H1 (cell line): Measurements from ENCODE around the gene TBC1D26. TPM values are rescaled to one million over a fixed set of nuclear protein-coding genes. Genes with fewer than 3 reads are reported as not detected.
"Not testable (repeated sequence)": the region's sequence is repeated elsewhere in the genome, so short reads cannot be mapped to it uniquely, and the experiment has no call there.

Source experiments
- CTCF ChIA-PET: fragments of 300-600 bp; sonication (Branson Sonifier 250); formaldehyde crosslinking; loops from one replicate; lab custom pipeline; 2021; ENCODE audit not compliant: partially characterized antibody; lab: Charles Lee
- POLR2A ChIA-PET: fragments of 300-600 bp; sonication (Branson Sonifier 250); formaldehyde crosslinking; loops from one replicate; lab custom pipeline; 2021; ENCODE audit warnings: inconsistent platforms; ENCODE audit not compliant: partially characterized antibody; lab: Charles Lee
- DNase-seq, 2 experiments: peaks; one replicate each; pipeline versions ENCODE4 v3.0.0 to v3.0.0-alpha.2; 2010 to 2022; ENCODE audit warnings: low spot score in 2 of 2, low read depth in 1 of 2, mixed read lengths in 1 of 2
- FAIRE-seq: peaks from 2 replicates; lab custom pipeline; 2011; peaks lifted over from hg19 to GRCh38; lab: Jason Lieb, UNC
- H2AFZ ChIP-seq: 2 replicates; pipeline ENCODE4 v1.8.1; 2012; ENCODE audit warnings: low read length, inconsistent platforms
- H2AK5ac ChIP-seq: 2 replicates; pipeline ENCODE4 v1.6.1; 2013; ENCODE audit warnings: low read depth, low read length
- H2BK120ac ChIP-seq: replicated peaks from 2 replicates; pipeline ENCODE3; 2013; ENCODE audit warnings: low read depth, low read length, inconsistent platforms
- H2BK12ac ChIP-seq: 2 replicates; pipeline ENCODE4 v1.6.1; 2013; ENCODE audit warnings: low read depth, low read length
- H2BK15ac ChIP-seq: 2 replicates; pipeline ENCODE4 v1.6.1; 2013; ENCODE audit warnings: low read length
- H2BK20ac ChIP-seq: 2 replicates; pipeline ENCODE4 v1.6.1; 2013; ENCODE audit warnings: low read length
- H2BK5ac ChIP-seq: 2 replicates; pipeline ENCODE4 v1.6.1; 2013; ENCODE audit warnings: low read depth, low read length
- H3K14ac ChIP-seq: 2 replicates; pipeline ENCODE4 v1.6.1; 2013; ENCODE audit warnings: inconsistent platforms; ENCODE audit not compliant: insufficient read length
- H3K18ac ChIP-seq: 2 replicates; pipeline ENCODE4 v1.6.1; 2013; ENCODE audit warnings: low read length; ENCODE audit errors: extremely low read depth
- H3K23ac ChIP-seq: 2 replicates; pipeline ENCODE4 v1.6.1; 2013; ENCODE audit warnings: inconsistent platforms; ENCODE audit not compliant: insufficient read length
- H3K23me2 ChIP-seq: 2 replicates; pipeline ENCODE4 v1.6.1; 2013; ENCODE audit warnings: low read depth, low read length
- H3K27ac ChIP-seq: 2 replicates; pipeline ENCODE4 v1.6.1; 2011; ENCODE audit warnings: low read depth, low read length, inconsistent platforms
- H3K27me3 ChIP-seq, 4 experiments: replicated peaks in 1 of 4; 1 replicate in 1 of 4; 2 replicates in 3 of 4; pipeline versions ENCODE4 v1.6.1 to v1.8.1; 2011 to 2013; ENCODE audit warnings: low read length in 3 of 4, mild to moderate bottlenecking in 3 of 4, inconsistent platforms in 2 of 4, mixed read lengths in 2 of 4, moderate library complexity in 1 of 4; ENCODE audit not compliant: control insufficient read depth in 3 of 4, insufficient read depth in 3 of 4; ENCODE audit errors: extremely low read depth in 1 of 4
- H3K36me3 ChIP-seq, 4 experiments: 2 replicates each; pipeline versions ENCODE4 v1.6.1 to v1.8.1; 2011 to 2013; ENCODE audit warnings: mild to moderate bottlenecking in 4 of 4, low read length in 3 of 4, moderate library complexity in 2 of 4, control low read depth in 1 of 4, inconsistent platforms in 1 of 4; ENCODE audit not compliant: insufficient read depth in 4 of 4, control insufficient read depth in 2 of 4
- H3K4ac ChIP-seq: replicated peaks from 2 replicates; pipeline ENCODE3; 2013; ENCODE audit warnings: low read length, low read depth, mixed read lengths, inconsistent platforms; ENCODE audit not compliant: insufficient read length
- H3K4me1 ChIP-seq, 4 experiments: replicated peaks in 1 of 4; 1 replicate in 1 of 4; 2 replicates in 3 of 4; pipeline versions ENCODE4 v1.6.1 to v1.8.1; 2011 to 2013; ENCODE audit warnings: low read length in 3 of 4, inconsistent platforms in 2 of 4, mixed read lengths in 1 of 4; ENCODE audit not compliant: insufficient read depth in 4 of 4, control insufficient read depth in 3 of 4
- H3K4me2 ChIP-seq, 2 experiments: 2 replicates each; pipeline versions ENCODE4 v1.6.1 to v1.8.1; 2011 to 2013; ENCODE audit warnings: low read depth in 2 of 2, low read length in 2 of 2, control low read depth in 1 of 2, inconsistent platforms in 1 of 2, mild to moderate bottlenecking in 1 of 2; ENCODE audit not compliant: insufficient read depth in 1 of 2
- H3K4me3 ChIP-seq, 4 experiments: fragments of 200-600, 300-600 bp in 1 of 4; sonication (generic), shearing (Covaris generic), sonication (Bioruptor Twin) in 1 of 4; 2 replicates each; pipeline versions ENCODE4 v1.5.1 to v1.8.1; 2011 to 2016; ENCODE audit warnings: low read length in 4 of 4, low read depth in 3 of 4, control low read depth in 2 of 4, inconsistent platforms in 2 of 4, mild to moderate bottlenecking in 2 of 4, mixed read lengths in 1 of 4, moderate library complexity in 1 of 4; ENCODE audit not compliant: insufficient read depth in 2 of 4; ENCODE audit errors: extremely low read depth in 1 of 4
- H3K56ac ChIP-seq: replicated peaks from 2 replicates; pipeline ENCODE3; 2013; ENCODE audit warnings: low read depth, mild to moderate bottlenecking, mixed read lengths, low read length, inconsistent platforms; ENCODE audit not compliant: insufficient read length
- H3K79me1 ChIP-seq: 2 replicates; pipeline ENCODE4 v1.6.1; 2013; ENCODE audit warnings: low read depth, low read length, control low read depth
- H3K79me2 ChIP-seq, 2 experiments: 2 replicates each; pipeline versions ENCODE4 v1.6.1 to v1.8.1; 2012 to 2013; ENCODE audit warnings: low read length in 2 of 2, mild to moderate bottlenecking in 2 of 2, inconsistent platforms in 1 of 2; ENCODE audit not compliant: insufficient read depth in 2 of 2, control insufficient read depth in 1 of 2
- H3K9ac ChIP-seq, 4 experiments: replicated peaks in 1 of 4; 1 replicate in 1 of 4; 2 replicates in 3 of 4; pipeline versions ENCODE4 v1.6.1 to v1.8.1; 2011 to 2013; ENCODE audit warnings: low read depth in 3 of 4, low read length in 3 of 4, control low read depth in 2 of 4, mild to moderate bottlenecking in 2 of 4, moderate library complexity in 2 of 4, inconsistent platforms in 1 of 4; ENCODE audit errors: extremely low read depth in 1 of 4
- H3K9me3 ChIP-seq, 2 experiments: 2 replicates each; pipeline versions ENCODE4 v1.6.1 to v1.8.1; 2012 to 2013; ENCODE audit warnings: mild to moderate bottlenecking in 2 of 2, moderate library complexity in 2 of 2, control low read depth in 1 of 2, inconsistent platforms in 1 of 2, low read depth in 1 of 2, low read length in 1 of 2, mixed read lengths in 1 of 2; ENCODE audit not compliant: insufficient read depth in 2 of 2
- H4K20me1 ChIP-seq, 2 experiments: replicated peaks in 1 of 2; 2 replicates each; pipeline versions ENCODE3 to v1.8.1; 2011 to 2013; ENCODE audit warnings: inconsistent platforms in 2 of 2, low read length in 2 of 2, mild to moderate bottlenecking in 1 of 2; ENCODE audit not compliant: insufficient read depth in 2 of 2, control insufficient read depth in 1 of 2
- H4K5ac ChIP-seq: 2 replicates; pipeline ENCODE4 v1.6.1; 2013; ENCODE audit warnings: low read length, low read depth, mixed read lengths, inconsistent platforms; ENCODE audit not compliant: insufficient read length
- H4K8ac ChIP-seq: 2 replicates; pipeline ENCODE4 v1.8.0; 2013; ENCODE audit warnings: mild to moderate bottlenecking, moderate library complexity, low read length, inconsistent platforms; ENCODE audit not compliant: insufficient read depth; ENCODE audit errors: extremely low read depth
- H4K91ac ChIP-seq: replicated peaks from 2 replicates; pipeline ENCODE3; 2013; ENCODE audit warnings: low read length, mixed read lengths, inconsistent platforms; ENCODE audit not compliant: insufficient read length
- WGBS, 2 experiments: shearing (Covaris generic) in 1 of 2; methylation state at CpG; one replicate each; pipeline versions ENCODE4 v1.1.6 to v1.1.7; 2013 to 2015; ENCODE audit warnings: low lambda C conversion rate in 2 of 2, mixed read lengths in 2 of 2, inconsistent platforms in 1 of 2, low coverage in 1 of 2, missing lambda C conversion rate in 1 of 2; ENCODE audit not compliant: insufficient replicate concordance in 2 of 2, insufficient coverage in 1 of 2, insufficient read length in 1 of 2; ENCODE audit errors: extremely low coverage in 1 of 2, missing lambda C conversion rate in 1 of 2; 5-methylcytosine and 5-hydroxymethylcytosine counted together
- polyA plus RNA-seq, 7 experiments: library from polyadenylated mRNA; depleted of rRNA in 3 of 7; stranded (reverse) in 5 of 7; unstranded in 2 of 7; fragments of >200 nt in 5 of 7; fragments of 200-250 nt in 2 of 7; gene quantifications; 1 replicate in 5 of 7; 2 replicates in 1 of 7; 4 replicates in 1 of 7; pipeline versions ENCODE4 v1.2.1 to v1.2.3, GENCODE V29; 2011 to 2013; ENCODE audit warnings: missing spikeins in 2 of 7, mixed read lengths in 2 of 7
- total RNA-seq: library from RNA; stranded (reverse); fragmentation: NEBNext Ultra II Directional; extraction: Animal tissue kit (Norgen Biotek cat#: 25700); gene quantifications from 2 replicates; pipeline ENCODE4 v1.2.1, GENCODE V29; 2021

Gene TBC1D26
- total and polyA plus RNA-seq, 2 of the 8 experiments (the other 6 are each of a cell fraction or from before 2014, with no cell fraction given): 0.84 to 1.4 TPM

DNA sequence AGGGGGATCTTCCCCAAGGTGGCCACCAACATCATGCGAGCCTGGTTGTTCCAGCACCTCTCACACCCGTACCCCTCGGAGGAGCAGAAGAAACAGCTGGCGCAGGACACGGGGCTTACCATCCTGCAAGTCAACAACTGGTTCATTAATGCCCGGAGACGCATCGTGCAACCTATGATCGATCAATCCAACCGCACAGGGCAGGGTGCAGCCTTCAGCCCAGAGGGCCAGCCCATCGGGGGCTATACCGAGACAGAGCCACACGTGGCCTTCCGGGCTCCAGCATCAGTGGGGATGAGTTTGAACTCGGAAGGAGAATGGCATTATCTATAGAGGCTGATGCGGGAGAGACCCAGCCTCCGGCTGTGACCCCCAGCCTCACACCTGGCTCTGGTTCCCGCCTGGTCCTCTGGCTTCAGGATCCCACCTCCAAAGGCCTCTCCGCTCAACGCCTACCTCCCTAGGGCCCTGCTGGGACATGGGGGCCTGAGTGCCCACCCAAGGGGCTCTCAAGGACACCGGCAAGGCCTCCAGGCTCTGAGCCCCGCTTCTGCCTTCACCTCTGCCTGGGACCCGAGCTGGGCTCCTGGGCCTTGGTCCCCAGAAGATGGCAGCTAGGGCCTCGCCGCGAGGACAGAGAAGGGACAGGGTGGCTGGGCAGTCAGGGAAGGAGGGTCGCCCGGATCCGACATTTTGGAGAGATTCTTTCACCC, 55.4 kb downstream of the TBC1D26 start:
- H3K18ac ChIP-seq, H3K23me2 ChIP-seq, H2AK5ac ChIP-seq, FAIRE-seq, H2AFZ ChIP-seq, H3K14ac ChIP-seq, H3K23ac ChIP-seq, H2BK12ac ChIP-seq, H3K36me3 ChIP-seq, H4K20me1 ChIP-seq, H3K27ac ChIP-seq, H4K5ac ChIP-seq, H2BK15ac ChIP-seq, H3K4me2 ChIP-seq, H3K27me3 ChIP-seq, H3K79me2 ChIP-seq, H2BK120ac ChIP-seq, H2BK20ac ChIP-seq, DNase-seq, H3K9ac ChIP-seq, H3K9me3 ChIP-seq, H3K4ac ChIP-seq, H2BK5ac ChIP-seq, H4K8ac ChIP-seq, CTCF ChIA-PET, POLR2A ChIA-PET, H3K79me1 ChIP-seq, H4K91ac ChIP-seq, H3K4me3 ChIP-seq, H3K56ac ChIP-seq, H3K4me1 ChIP-seq: not testable (repeated sequence)
- WGBS, 2 experiments: 92% methylated on average over 26 of the region's 29 CpGs; no CpG with 5 or more reads in 1 of the 2 experiments

DNA sequence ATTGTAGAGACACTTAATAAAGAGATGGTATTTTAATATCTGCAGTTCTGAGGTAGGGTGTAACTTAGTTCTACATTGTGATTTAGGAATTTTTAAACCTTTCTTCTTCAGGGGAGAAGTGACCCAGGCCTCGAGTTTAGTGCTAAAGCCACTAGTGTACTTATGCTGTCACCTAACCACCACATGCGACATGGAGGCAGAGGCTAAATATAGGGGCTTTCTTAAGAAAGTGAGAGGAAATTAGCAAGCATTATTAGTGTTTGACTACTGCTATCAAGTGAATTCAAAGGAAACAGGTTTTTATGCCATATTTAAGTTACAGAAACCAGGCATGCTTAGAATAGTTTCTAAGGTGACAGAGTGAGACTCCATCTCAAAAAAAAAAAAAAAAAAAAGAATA, 56.3 kb downstream of the TBC1D26 start:
- H3K56ac ChIP-seq, H3K36me3 ChIP-seq, H4K8ac ChIP-seq, H2AK5ac ChIP-seq, H4K91ac ChIP-seq, H3K27me3 ChIP-seq, H3K4me2 ChIP-seq, H2BK12ac ChIP-seq, H3K79me2 ChIP-seq, H3K18ac ChIP-seq, H2BK20ac ChIP-seq, H3K4me1 ChIP-seq, H2AFZ ChIP-seq, H3K23me2 ChIP-seq, H3K4me3 ChIP-seq, CTCF ChIA-PET, H3K79me1 ChIP-seq, H3K9ac ChIP-seq, H2BK15ac ChIP-seq, H2BK120ac ChIP-seq, H3K23ac ChIP-seq, H3K9me3 ChIP-seq, H3K14ac ChIP-seq, H4K5ac ChIP-seq, H3K27ac ChIP-seq, H3K4ac ChIP-seq, H2BK5ac ChIP-seq, DNase-seq, H4K20me1 ChIP-seq, POLR2A ChIA-PET: not testable (repeated sequence)
- FAIRE-seq: peak; percentile 70
- no CpG with 5 or more reads among the region's 2 CpGs for WGBS, 2 experiments
